PFSK-1 (cell line): ENCODE data around the gene POMT1.
A peak's percentile ranks its signal among the peaks of the same experiment; 100 is the strongest.

Experiments used
- FOXP2 ChIP-seq: optimal IDR thresholded peaks from 2 replicates; pipeline ENCODE3; 2011; ENCODE audit warnings: borderline replicate concordance, control low read depth, inconsistent platforms; ENCODE audit not compliant: insufficient read depth; ENCODE audit errors: extremely low read length, extremely low read depth
- POLR2AphosphoS5 ChIP-seq: IDR thresholded peaks from 2 replicates; pipeline ENCODE4 v1.6.1; 2012; ENCODE audit warnings: low read depth, mild to moderate bottlenecking, control low read depth, low read length, moderate library complexity
- REST ChIP-seq, 2 experiments: IDR thresholded peaks; 2 replicates each; pipeline versions ENCODE4 v1.6.1 to v1.8.0; 2011 to 2012; ENCODE audit warnings: low read depth in 2 of 2, low read length in 2 of 2, control low read depth in 1 of 2, inconsistent platforms in 1 of 2, mild to moderate bottlenecking in 1 of 2, moderate library complexity in 1 of 2; ENCODE audit not compliant: insufficient read depth in 1 of 2
- SIN3A ChIP-seq: IDR thresholded peaks from 2 replicates; pipeline ENCODE4 v1.6.1; 2012; ENCODE audit warnings: mild to moderate bottlenecking, low read length, moderate library complexity, borderline replicate concordance; ENCODE audit not compliant: insufficient read depth
- TAF1 ChIP-seq: IDR thresholded peaks from 2 replicates; pipeline ENCODE4 v1.6.1; 2012; ENCODE audit warnings: low read length, control low read depth, borderline replicate concordance; ENCODE audit not compliant: insufficient read depth

POMT1 gene

GRCh38 chr9:131530546-131530919 is 27.8 kb downstream of the POMT1 start:
- TF ChIP-seq FOXP2 = no peak
- TF ChIP-seq POLR2AphosphoS5 = no peak
- no peak for TF ChIP-seq REST (IDR thresholded peaks at IDR 0.05; ENCODE audit: insufficient read depth in 1 of 2, low read depth in 2 of 2, low read length in 2 of 2)
- no peak for TF ChIP-seq SIN3A
- TF ChIP-seq TAF1 = no peak

- peak; percentile 40; the same call in 1 of the 2 replicates for TF ChIP-seq POLR2AphosphoS5
- TF ChIP-seq FOXP2 = peak; percentile 46
- no peak for TF ChIP-seq SIN3A
- no peak for TF ChIP-seq REST (IDR thresholded peaks at IDR 0.05; ENCODE audit: insufficient read depth in 1 of 2, low read depth in 2 of 2, low read length in 2 of 2)
- TF ChIP-seq TAF1 = no peak
These were observed 28.5 kb downstream of the POMT1 start, which contains the start of gene UCK1 for GRCh38 chr9:131530920-131531832. Gene UCK1 (minus strand): TSS chr9:131531263. CDS start chr9:131531174, 89 bp downstream.

- no peak for TF ChIP-seq SIN3A
- TF ChIP-seq REST (IDR thresholded peaks at IDR 0.05; ENCODE audit: insufficient read depth in 1 of 2, low read depth in 2 of 2, low read length in 2 of 2) = no peak
- no peak for TF ChIP-seq TAF1
These were observed 32.1 kb downstream of the POMT1 start for GRCh38 chr9:131534721-131535237.

- TF ChIP-seq SIN3A (no peak), REST (IDR thresholded peaks at IDR 0.05; ENCODE audit: insufficient read depth in 1 of 2, low read depth in 2 of 2, low read length in 2 of 2) (no peak), POLR2AphosphoS5 (no peak), TAF1 (no peak), FOXP2 (no peak)
These were observed 35.2 kb downstream of the POMT1 start for GRCh38 chr9:131537946-131538345.
